WTC11 (cell line): Measurements from ENCODE around the gene RASSF3. TPM values are rescaled to one million over a fixed set of nuclear protein-coding genes. Genes with fewer than 3 reads are reported as not detected.
"Not testable (repeated sequence)": the region's sequence is repeated elsewhere in the genome, so short reads cannot be mapped to it uniquely, and the experiment has no call there.

Experiments used
- ATAC-seq: fragments of 200-7000 bp; cut with Tn5 transposase; 2 replicates; pipeline ENCODE4 v1.10.0; 2021; ENCODE audit warnings: mild to moderate bottlenecking, moderate library complexity
- CTCF ChIA-PET: fragments of 300-600 bp; sonication (Branson Sonifier 250); formaldehyde crosslinking; loops from one replicate; lab custom pipeline; 2021; ENCODE audit warnings: antibody characterized with exemption; lab: Charles Lee
- POLR2A ChIA-PET: fragments of 350-600 bp; sonication (Branson Sonifier 250); formaldehyde crosslinking; loops from one replicate; lab custom pipeline; 2021; ENCODE audit warnings: antibody characterized with exemption; lab: Charles Lee
- DNase-seq: peaks from one replicate; pipeline ENCODE4 v3.0.0; 2021; ENCODE audit warnings: low spot score
- H3K27ac Mint-ChIP-seq: 2 replicates; pipeline ENCODE4 v1.8.0; 2021; ENCODE audit warnings: mixed read lengths
- H3K27me3 Mint-ChIP-seq: 2 replicates; pipeline ENCODE4 v1.8.0; 2021; ENCODE audit warnings: low read depth, mild to moderate bottlenecking, moderate library complexity, mixed read lengths
- H3K36me3 Mint-ChIP-seq: 2 replicates; pipeline ENCODE4 v1.8.0; 2021; ENCODE audit warnings: mixed read lengths
- H3K4me1 Mint-ChIP-seq: 2 replicates; pipeline ENCODE4 v1.8.0; 2022; ENCODE audit warnings: mixed read lengths
- H3K4me3 Mint-ChIP-seq: 2 replicates; pipeline ENCODE4 v1.8.0; 2021; ENCODE audit warnings: mild to moderate bottlenecking, moderate library complexity, mixed read lengths
- H3K9me3 Mint-ChIP-seq: 2 replicates; pipeline ENCODE4 v1.8.0; 2021; ENCODE audit warnings: mixed read lengths
- E2F4 ChIP-seq: sonication (generic); formaldehyde crosslinking; IDR thresholded peaks from 2 replicates; pipeline ENCODE4 v1.8.1; 2022; ENCODE audit warnings: low read depth, mild to moderate bottlenecking, moderate library complexity, missing genetic modification reagents, borderline replicate concordance
- IRF2 ChIP-seq: sonication (generic); formaldehyde crosslinking; IDR thresholded peaks from 2 replicates; pipeline ENCODE4 v1.8.0; 2022; ENCODE audit warnings: low read depth, missing genetic modification reagents, borderline replicate concordance
- PRRX2 ChIP-seq: fragments of 250-450 bp; sonication (Bioruptor Pico); IDR thresholded peaks from 2 replicates; pipeline ENCODE4 v1.8.0; 2021; ENCODE audit warnings: mild to moderate bottlenecking
- ZBTB43 ChIP-seq: sonication (generic); formaldehyde crosslinking; IDR thresholded peaks from 2 replicates; pipeline ENCODE4 v1.8.1; 2023; ENCODE audit warnings: mild to moderate bottlenecking, missing genetic modification reagents
- ZNF219 ChIP-seq: sonication (generic); formaldehyde crosslinking; IDR thresholded peaks from 2 replicates; pipeline ENCODE4 v1.8.0; 2023; ENCODE audit warnings: missing genetic modification reagents, mild to moderate bottlenecking, borderline replicate concordance
- ZNF263 ChIP-seq: sonication (generic); formaldehyde crosslinking; IDR thresholded peaks from 2 replicates; pipeline ENCODE4 v1.8.1; 2022; ENCODE audit warnings: low read depth, mild to moderate bottlenecking, moderate library complexity, missing genetic modification reagents
- ZNF281 ChIP-seq: sonication (generic); formaldehyde crosslinking; IDR thresholded peaks from 2 replicates; pipeline ENCODE4 v1.8.0; 2023; ENCODE audit warnings: mild to moderate bottlenecking, missing genetic modification reagents
- ZNF416 ChIP-seq: fragments of 250-450 bp; sonication (Bioruptor Pico); IDR thresholded peaks from 2 replicates; pipeline ENCODE4 v1.9.0; 2021; ENCODE audit warnings: mild to moderate bottlenecking, inconsistent platforms
- total RNA-seq: library from RNA; stranded (reverse); gene quantifications from 3 replicates; pipeline ENCODE4 v1.2.3, GENCODE V29; 2021
- TF ChIP-seq, protein P1 (sequence below): sonication (generic); formaldehyde crosslinking; IDR thresholded peaks from 2 replicates; pipeline ENCODE4 v1.8.1; 2023; ENCODE audit warnings: mild to moderate bottlenecking, moderate library complexity, missing genetic modification reagents

The RASSF3 gene
- total RNA-seq, 1 experiment from 2014 or later: 54.7 TPM

DNA sequence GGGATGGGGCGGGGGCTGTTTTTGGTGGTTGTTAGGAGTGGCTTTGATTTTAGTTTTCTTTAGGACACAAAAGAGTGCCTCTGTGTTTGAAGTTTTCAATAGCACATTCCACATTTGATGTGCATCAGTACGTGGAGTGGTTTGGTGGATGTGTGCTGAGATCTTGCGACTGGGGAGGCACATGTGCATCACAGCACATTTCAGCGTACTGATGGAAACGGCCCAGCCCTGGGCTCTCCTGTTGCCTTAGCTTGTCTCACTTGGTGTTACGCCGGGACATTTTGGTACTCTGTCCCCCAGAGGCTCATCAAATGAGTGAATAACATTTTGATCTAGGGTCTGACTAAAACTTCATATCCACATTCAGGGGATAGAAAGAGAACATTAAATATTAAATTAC, 78.4 kb downstream of the RASSF3 start:
- CTCF ChIA-PET: interaction anchor here (1.8 to 3.1 kb wide), 2 partner anchors 9 to 139 kb away, joined by 6 to 7 read pairs; no protein-coding TSS in a partner anchor
- peaks cover 41% of the 10 kb centered on the region for H3K36me3 Mint-ChIP-seq
- no peak overlapping the region for H3K27ac Mint-ChIP-seq

DNA sequence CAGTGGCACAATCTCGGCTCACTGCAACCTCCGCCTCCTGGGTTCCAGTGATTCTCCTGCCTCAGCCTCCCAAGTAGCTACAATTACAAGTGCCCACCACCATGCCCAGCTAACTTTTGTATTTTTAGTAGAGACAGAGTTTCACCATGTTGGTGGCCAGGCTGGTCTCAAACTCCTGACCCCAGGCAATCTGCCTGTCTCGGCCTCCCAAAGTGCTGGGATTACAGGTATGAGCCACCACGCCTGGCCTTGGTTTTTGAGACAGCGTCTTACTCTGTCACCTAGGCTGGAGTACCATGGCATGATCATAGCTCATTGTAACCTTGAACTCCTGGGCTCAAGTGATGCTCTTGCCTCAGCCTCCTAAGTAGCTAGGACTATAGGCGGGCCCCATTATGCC, 79.9 kb downstream of the RASSF3 start:
- H3K9me3 Mint-ChIP-seq, POLR2A ChIA-PET, H3K27me3 Mint-ChIP-seq, H3K4me3 Mint-ChIP-seq, H3K27ac Mint-ChIP-seq, DNase-seq, ATAC-seq: not testable (repeated sequence)
- Mint-ChIP-seq H3K36me3 (peaks cover 36% of the 10 kb centered on the region), H3K4me1 (peaks cover 47% of the 10 kb centered on the region)
- CTCF ChIA-PET: interaction anchor here (1.6 to 3.1 kb wide), 2 partner anchors 90 to 141 kb away, joined by 3 to 7 read pairs; no protein-coding TSS in a partner anchor

More for the DNA sequence above, 78.4 kb downstream of the RASSF3 start:
- H3K4me3 Mint-ChIP-seq: no peak overlapping the region
- ATAC-seq: no peak
- POLR2A ChIA-PET: no interaction called here
- no peak for DNase-seq
- H3K9me3 Mint-ChIP-seq: no peaks in the 10 kb centered on the region
- peaks cover 37% of the 10 kb centered on the region for H3K4me1 Mint-ChIP-seq
- TF ChIP-seq E2F4: no peak
- TF ChIP-seq ZBTB43 (CRISPR knock-in tag): no peak
- TF ChIP-seq, protein P1, sequence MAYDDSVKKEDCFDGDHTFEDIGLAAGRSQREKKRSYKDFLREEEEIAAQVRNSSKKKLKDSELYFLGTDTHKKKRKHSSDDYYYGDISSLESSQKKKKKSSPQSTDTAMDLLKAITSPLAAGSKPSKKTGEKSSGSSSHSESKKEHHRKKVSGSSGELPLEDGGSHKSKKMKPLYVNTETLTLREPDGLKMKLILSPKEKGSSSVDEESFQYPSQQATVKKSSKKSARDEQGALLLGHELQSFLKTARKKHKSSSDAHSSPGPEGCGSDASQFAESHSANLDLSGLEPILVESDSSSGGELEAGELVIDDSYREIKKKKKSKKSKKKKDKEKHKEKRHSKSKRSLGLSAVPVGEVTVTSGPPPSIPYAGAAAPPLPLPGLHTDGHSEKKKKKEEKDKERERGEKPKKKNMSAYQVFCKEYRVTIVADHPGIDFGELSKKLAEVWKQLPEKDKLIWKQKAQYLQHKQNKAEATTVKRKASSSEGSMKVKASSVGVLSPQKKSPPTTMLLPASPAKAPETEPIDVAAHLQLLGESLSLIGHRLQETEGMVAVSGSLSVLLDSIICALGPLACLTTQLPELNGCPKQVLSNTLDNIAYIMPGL (CRISPR knock-in tag): no peak
- TF ChIP-seq ZNF416 (CRISPR knock-in tag): no peak
- TF ChIP-seq IRF2 (CRISPR knock-in tag): no peak
- no peak for TF ChIP-seq ZNF263 (CRISPR knock-in tag)
- no peak for TF ChIP-seq ZNF219
- no peaks in the 10 kb centered on the region for H3K27me3 Mint-ChIP-seq

DNA sequence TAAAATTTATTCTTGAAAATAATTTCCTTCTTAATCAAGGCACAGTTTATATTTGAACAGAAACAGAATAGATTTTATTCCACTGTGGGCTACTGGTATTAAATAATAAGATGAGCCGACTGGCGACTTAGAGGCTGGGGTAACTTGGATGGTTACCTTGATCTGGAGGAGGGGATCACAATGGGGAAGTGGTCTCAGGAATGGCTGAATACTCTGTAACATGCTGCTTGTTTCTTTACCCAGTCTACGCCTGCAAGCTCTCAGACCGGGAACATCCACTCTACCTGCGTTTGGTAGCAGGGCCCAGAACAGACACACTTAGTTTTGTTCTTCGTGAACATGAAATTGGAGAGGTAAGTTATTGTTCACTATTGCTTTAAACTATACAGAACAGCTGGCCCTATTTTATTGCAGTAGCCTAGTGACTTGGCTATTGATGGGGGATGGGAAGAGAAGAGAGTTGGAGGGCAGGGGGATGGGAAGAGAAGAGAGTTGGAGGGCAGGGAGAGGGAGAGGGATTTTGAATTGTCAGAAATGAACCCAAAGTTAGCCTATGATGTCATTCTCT, 81.0 kb downstream of the RASSF3 start:
- ChIA-PET CTCF (interaction anchor here (0.5 to 1.6 kb wide), 5 partner anchors 89 to 146 kb away, joined by 3 to 5 read pairs (median 3); no protein-coding TSS in a partner anchor), POLR2A (interaction anchor here (1.0 to 1.2 kb wide), 2 partner anchors 9 to 80 kb away, joined by 3 read pairs; no protein-coding TSS in a partner anchor)
- DNase-seq: no peak
- Mint-ChIP-seq H3K27ac (peak overlapping the region; percentile 96), H3K4me1 (peaks cover 55% of the 10 kb centered on the region), H3K27me3 (no peaks in the 10 kb centered on the region), H3K4me3 (peak overlapping the region; percentile 50), H3K9me3 (no peaks in the 10 kb centered on the region), H3K36me3 (peaks cover 26% of the 10 kb centered on the region)
- peak; percentile 67 for ATAC-seq
- TF ChIP-seq ZNF281 (CRISPR knock-in tag): peak; percentile 56; the same call in 1 of the 2 replicates
- TF ChIP-seq PRRX2 (CRISPR knock-in tag): no peak
